HEK293 (cell line): Measurements from ENCODE around the gene TCEAL6.
"Not testable (repeated sequence)": the region's sequence is repeated elsewhere in the genome, so short reads cannot be mapped to it uniquely, and the experiment has no call there.

Experiments used
- CTCF ChIP-seq: fragments of 450-650 bp; formaldehyde crosslinking; IDR thresholded peaks from 2 replicates; pipeline ENCODE4 v1.5.1; 2016; ENCODE audit warnings: missing biosample characterization, missing genetic modification characterization
- HOXA7 ChIP-seq: sonication (generic); formaldehyde crosslinking; IDR thresholded peaks from 2 replicates; pipeline ENCODE4 v1.8.1; 2022; ENCODE audit warnings: missing genetic modification reagents, borderline replicate concordance
- KLF8 ChIP-seq: fragments of 450-650 bp; formaldehyde crosslinking; IDR thresholded peaks from 2 replicates; pipeline ENCODE4 v1.5.1; 2016; ENCODE audit warnings: missing biosample characterization, missing genetic modification characterization
- YY1 ChIP-seq: fragments of 450-650 bp; formaldehyde crosslinking; IDR thresholded peaks from 2 replicates; pipeline ENCODE4 v1.5.1; 2018; ENCODE audit warnings: missing biosample characterization, missing genetic modification characterization
- ZNF16 ChIP-seq: fragments of 450-650 bp; formaldehyde crosslinking; IDR thresholded peaks from 2 replicates; pipeline ENCODE4 v1.5.1; 2016; ENCODE audit warnings: low read depth, missing biosample characterization, missing genetic modification characterization
- ZNF391 ChIP-seq: fragments of 450-650 bp; formaldehyde crosslinking; IDR thresholded peaks from 2 replicates; pipeline ENCODE4 v1.5.1; 2016; ENCODE audit warnings: low read depth, missing biosample characterization, missing genetic modification characterization, borderline replicate concordance
- ZNF513 ChIP-seq: fragments of 450-650 bp; IDR thresholded peaks from 2 replicates; pipeline ENCODE4 v1.5.1; 2018; ENCODE audit warnings: missing biosample characterization, missing genetic modification characterization
- ZNF544 ChIP-seq: fragments of 450-650 bp; formaldehyde crosslinking; IDR thresholded peaks from 2 replicates; pipeline ENCODE4 v1.5.0; 2017; ENCODE audit warnings: missing biosample characterization, missing genetic modification characterization
- ZNF837 ChIP-seq: fragments of 450-650 bp; formaldehyde crosslinking; IDR thresholded peaks from 2 replicates; pipeline ENCODE4 v1.5.1; 2016; ENCODE audit warnings: missing biosample characterization, missing genetic modification characterization

- TF ChIP-seq HOXA7 (CRISPR knock-in tag); ZNF391 (tag by site-specific recombination); CTCF (tag by site-specific recombination); ZNF837 (tag by site-specific recombination); ZNF16 (tag by site-specific recombination); YY1; ZNF513 (tag by site-specific recombination); ZNF544 (tag by site-specific recombination); KLF8 (tag by site-specific recombination): not testable (repeated sequence)
Measured at GRCh38 chrX:102141631-102142030, 650 bp downstream of the TCEAL6 start.
